GM12864 (cell line): ENCODE measurements around the gene SLC6A13.

ENCODE experiments used
- DNase-seq: peaks from one replicate; pipeline ENCODE4 v3.0.0-alpha.2; 2011; ENCODE audit warnings: low read depth
- H3K4me3 ChIP-seq: 2 replicates; pipeline ENCODE4 v1.5.1; 2011; ENCODE audit warnings: mild to moderate bottlenecking, low read depth, low read length, control low read depth
- CTCF ChIP-seq: IDR thresholded peaks from 2 replicates; pipeline ENCODE4 v1.5.1; 2011; ENCODE audit warnings: low read depth, mild to moderate bottlenecking, moderate library complexity, low read length, control low read depth, inconsistent platforms; ENCODE audit errors: missing control alignments

Gene SLC6A13

GRCh38 chr12:179885-180284, 82.8 kb downstream of the SLC6A13 start:
- DNase-seq, result no peak
- H3K4me3 ChIP-seq, result no peak overlapping the region
- no peak for TF ChIP-seq CTCF

- no peak overlapping the region for H3K4me3 ChIP-seq
- no peak for TF ChIP-seq CTCF
- no peak for DNase-seq
These were observed 83.3 kb downstream of the SLC6A13 start for GRCh38 chr12:179131-179884.

- no peak overlapping the region for H3K4me3 ChIP-seq
- no peak for DNase-seq
- no peak for TF ChIP-seq CTCF
These were observed 83.9 kb downstream of the SLC6A13 start for GRCh38 chr12:178829-179109.

- no peak overlapping the region for H3K4me3 ChIP-seq
- TF ChIP-seq CTCF, result no peak
- no peak for DNase-seq
These were observed 84.4 kb downstream of the SLC6A13 start for GRCh38 chr12:177980-178828.

GRCh38 chr12:177336-177979, 85.2 kb downstream of the SLC6A13 start:
- DNase-seq, result no peak
- TF ChIP-seq CTCF, result no peak
- H3K4me3 ChIP-seq, result no peak overlapping the region

- no peak for DNase-seq
- TF ChIP-seq CTCF, result no peak
These were observed 86.1 kb downstream of the SLC6A13 start for GRCh38 chr12:176321-177181.

More at GRCh38 chr12:176321-177181, 86.1 kb downstream of the SLC6A13 start:
- no peak overlapping the region for H3K4me3 ChIP-seq
